NT2/D1 (cell line): ENCODE measurements around the gene DSCAML1.

Experiments
- YY1 ChIP-seq: IDR thresholded peaks from 2 replicates; pipeline ENCODE4 v1.6.1; 2011; ENCODE audit not compliant: insufficient read length, insufficient read depth
- ZNF274 ChIP-seq: IDR thresholded peaks from 2 replicates; pipeline ENCODE4 v1.6.1; 2011; ENCODE audit warnings: mild to moderate bottlenecking, low read depth, low read length

DNA sequence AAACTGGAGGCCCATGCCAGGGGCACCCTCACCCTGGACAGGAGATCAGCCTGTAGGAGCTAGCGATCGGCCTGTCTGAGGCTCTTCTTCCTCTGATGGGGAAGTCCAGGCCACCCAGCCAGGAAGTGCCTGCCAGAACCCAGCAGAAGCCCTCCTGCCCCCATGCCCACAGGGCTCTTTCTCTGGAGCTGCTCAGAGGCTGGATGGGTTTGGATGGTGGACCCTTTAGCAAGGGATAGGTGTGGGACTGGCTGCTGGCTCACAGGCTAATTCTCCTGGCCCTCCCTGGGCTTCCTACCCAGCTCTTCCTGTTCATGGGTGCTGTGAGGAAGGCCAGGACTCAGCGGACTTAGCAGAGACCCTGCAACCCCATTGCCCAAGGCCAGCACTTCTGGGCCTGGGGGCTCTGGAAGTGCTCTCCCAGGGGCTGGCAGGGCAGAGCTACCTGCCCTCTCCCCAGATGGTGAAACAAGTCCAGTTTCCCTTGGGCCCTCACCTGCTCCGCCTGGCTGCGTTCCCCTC is 19.9 kb upstream of the DSCAML1 start:
- TF ChIP-seq ZNF274 (no peak), YY1 (no peak)
